ENCODE measurements around the gene ZBP1. TPM values are rescaled to one million over a fixed set of nuclear protein-coding genes. Genes with fewer than 3 reads are reported as not detected.

The ZBP1 gene
- total RNA-seq, 4 donors from 2014 or later = 0.08 to 1.7 (median 0.23) TPM

DNA sequence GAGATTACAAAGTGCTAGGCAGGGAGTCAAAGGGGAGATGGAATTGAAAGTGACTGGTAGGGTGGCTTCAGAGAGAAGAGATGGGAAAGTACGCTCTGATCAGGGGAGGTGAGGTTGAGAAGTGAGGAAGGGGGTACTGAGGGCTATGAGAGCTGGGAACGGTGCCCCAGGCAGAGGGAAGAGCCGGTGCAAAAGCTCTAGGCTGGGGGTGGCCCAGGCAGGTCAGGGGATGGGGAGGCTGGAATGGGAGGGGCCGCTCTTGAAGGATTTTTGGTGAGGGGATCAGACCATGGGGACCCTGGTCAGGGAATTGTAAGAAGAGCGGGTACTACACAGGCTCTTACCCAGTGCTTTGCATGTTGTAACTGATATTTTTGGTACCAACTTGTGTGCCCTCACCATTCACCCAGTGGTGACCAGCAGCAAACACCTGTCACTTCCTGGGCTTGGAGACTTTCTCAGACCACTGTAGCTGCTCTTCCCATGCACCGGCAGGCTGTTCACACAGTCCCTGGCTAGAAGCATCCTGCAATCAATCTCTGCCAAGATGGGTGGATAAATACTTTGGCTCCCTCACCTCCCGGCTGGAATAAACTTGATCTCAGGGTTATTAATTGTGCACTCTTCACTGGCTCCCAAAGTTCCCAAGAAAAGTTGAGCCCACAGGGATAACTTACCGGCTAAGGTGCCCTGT is 35.3 kb downstream of the ZBP1 start:
- peaks cover 0 to 28% (median 0%) of the 10 kb centered on the region in 4 donors for H3K27me3 ChIP-seq
- no peak for TF ChIP-seq POLR2A (IDR thresholded peaks at IDR 0.05)
- TF ChIP-seq, protein P1, sequence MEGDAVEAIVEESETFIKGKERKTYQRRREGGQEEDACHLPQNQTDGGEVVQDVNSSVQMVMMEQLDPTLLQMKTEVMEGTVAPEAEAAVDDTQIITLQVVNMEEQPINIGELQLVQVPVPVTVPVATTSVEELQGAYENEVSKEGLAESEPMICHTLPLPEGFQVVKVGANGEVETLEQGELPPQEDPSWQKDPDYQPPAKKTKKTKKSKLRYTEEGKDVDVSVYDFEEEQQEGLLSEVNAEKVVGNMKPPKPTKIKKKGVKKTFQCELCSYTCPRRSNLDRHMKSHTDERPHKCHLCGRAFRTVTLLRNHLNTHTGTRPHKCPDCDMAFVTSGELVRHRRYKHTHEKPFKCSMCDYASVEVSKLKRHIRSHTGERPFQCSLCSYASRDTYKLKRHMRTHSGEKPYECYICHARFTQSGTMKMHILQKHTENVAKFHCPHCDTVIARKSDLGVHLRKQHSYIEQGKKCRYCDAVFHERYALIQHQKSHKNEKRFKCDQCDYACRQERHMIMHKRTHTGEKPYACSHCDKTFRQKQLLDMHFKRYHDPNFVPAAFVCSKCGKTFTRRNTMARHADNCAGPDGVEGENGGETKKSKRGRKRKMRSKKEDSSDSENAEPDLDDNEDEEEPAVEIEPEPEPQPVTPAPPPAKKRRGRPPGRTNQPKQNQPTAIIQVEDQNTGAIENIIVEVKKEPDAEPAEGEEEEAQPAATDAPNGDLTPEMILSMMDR (IDR thresholded peaks at IDR 0.05) = no peak
- intact Hi-C loops (cut with DNase I) = no loop called here

DNA sequence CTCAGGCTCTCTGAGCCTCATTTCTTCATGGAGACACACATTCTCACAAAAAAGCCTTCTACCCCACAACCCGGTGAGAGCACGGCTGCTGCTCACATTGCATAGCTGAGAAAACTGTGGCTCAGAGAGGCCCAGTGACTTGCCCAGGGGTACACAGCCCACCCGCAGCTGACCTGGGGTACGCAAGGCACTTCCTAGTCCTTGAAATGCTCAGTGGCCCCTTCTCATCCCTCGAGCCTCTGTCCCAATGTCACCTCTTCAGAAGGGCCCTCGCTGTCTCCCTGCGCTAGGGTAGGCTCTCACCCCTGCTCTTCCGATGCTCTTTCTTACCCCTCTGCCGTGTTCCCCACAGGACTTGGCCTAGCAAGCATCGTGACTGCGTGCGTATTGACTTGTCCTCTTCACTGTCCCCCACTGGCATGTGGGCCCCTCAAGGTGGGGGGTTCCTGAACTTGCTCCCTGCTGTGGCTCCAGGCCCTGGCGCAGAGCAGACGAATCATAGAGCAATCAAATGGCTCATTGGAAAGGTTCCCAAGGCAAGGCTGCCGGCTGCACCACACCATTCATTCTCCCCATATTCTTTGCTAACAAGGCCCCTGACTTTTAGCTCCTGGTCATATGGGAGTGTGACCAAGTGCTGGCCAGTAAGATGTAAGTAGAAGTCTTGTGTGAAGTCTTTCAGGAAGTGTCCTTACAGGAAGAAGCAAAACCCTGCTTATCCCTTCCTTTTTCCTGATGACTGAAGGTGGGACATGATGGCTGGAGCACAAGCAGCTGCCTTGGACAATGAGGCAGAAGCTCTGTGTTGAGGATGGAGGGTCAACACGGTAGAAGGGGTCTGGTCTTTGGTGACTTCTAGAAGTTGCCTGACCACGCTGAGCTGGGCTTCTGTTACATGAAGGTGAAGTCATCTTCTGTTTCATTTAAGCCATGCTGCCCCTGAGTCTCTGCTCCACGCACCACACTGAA is 36.7 kb downstream of the ZBP1 start:
- TF ChIP-seq, protein P1 (IDR thresholded peaks at IDR 0.05) = no peak
- no peak for TF ChIP-seq POLR2A (IDR thresholded peaks at IDR 0.05)
- no peak for DNase-seq
- Histone ChIP-seq H3K9me3 (peaks cover 0 to 8% (median 7%) of the 10 kb centered on the region in 3 donors), H3K27me3 (peaks cover 0 to 41% (median 0%) of the 10 kb centered on the region in 4 donors), H3K4me3 (no peak overlapping the region), H3K36me3 (no peaks in the 10 kb centered on the region), H3K4me1 (peaks cover 4 to 50% (median 14%) of the 10 kb centered on the region in 3 donors), H3K27ac (peak overlapping the region; percentile 3 to 88 (median 62))
- intact Hi-C loops (cut with DNase I) = no loop called here
- WGBS, 2 donors = 85 to 90% methylated on average over 15 to 18 of the region's 18 CpGs

More for the DNA sequence above, 35.3 kb downstream of the ZBP1 start:
- H3K9me3 ChIP-seq = peaks cover 0 to 8% (median 7%) of the 10 kb centered on the region in 3 donors
- no peak overlapping the region for H3K4me3 ChIP-seq
- WGBS, 2 donors = 63 to 65% methylated on average over 8 of the region's 8 CpGs
- DNase-seq = no peak
- peaks cover 4 to 47% (median 14%) of the 10 kb centered on the region in 3 donors for H3K4me1 ChIP-seq
- H3K27ac ChIP-seq = no peak overlapping the region
- no peaks in the 10 kb centered on the region for H3K36me3 ChIP-seq

DNA sequence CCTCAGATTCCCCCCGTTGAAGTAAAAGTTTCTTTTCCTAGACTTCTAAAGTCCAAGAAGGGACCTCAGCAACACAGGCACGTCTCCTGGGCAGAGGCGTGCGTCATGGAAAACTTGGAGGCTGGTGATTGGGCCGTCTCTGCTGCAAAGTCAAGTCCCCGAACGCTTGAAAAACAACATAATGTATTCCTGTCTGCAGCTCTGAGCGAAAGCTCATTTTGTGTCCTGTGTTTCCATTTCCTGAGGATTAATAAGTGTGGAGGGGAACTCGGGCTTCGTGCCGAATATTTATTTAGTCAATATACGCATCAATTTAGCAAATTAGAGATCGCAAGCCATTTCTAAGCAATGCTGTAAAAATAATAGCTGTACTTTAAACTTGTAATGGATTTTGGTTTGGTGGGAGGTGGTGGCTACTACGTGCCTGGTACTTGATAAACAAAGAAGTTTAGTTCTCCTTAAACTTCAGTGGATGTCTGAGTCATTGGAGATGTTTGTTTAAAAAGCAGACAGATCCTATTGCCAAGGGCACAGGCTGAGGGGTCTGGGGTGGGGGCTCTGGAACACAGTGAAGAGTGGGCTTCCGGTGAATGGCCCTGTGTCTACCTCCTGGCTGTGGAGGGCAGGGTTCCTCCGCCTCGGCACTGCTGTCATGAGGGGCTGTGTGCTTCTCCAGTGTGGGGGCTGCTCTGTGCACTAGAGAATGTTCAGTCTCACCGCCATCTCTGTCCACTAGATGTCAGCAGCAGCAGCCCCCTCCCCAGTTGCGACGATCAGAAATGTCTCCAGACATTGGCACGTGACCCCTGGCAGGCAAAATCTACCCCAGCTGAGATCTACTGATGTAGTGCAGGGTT is 37.6 kb downstream of the ZBP1 start:
- WGBS, 2 donors = 37 to 51% methylated on average over 15 to 20 of the region's 21 CpGs
- H3K36me3 ChIP-seq = no peaks in the 10 kb centered on the region
- H3K27me3 ChIP-seq = peaks cover 0 to 51% (median 0%) of the 10 kb centered on the region in 4 donors
- TF ChIP-seq POLR2A (IDR thresholded peaks at IDR 0.05) = no peak
- TF ChIP-seq, protein P1 (IDR thresholded peaks at IDR 0.05) = peak in 4 of 6 experiments; percentile 6 to 23 (median 20)
- peaks cover 0 to 5% (median 4%) of the 10 kb centered on the region in 3 donors for H3K9me3 ChIP-seq
- H3K4me3 ChIP-seq = peak overlapping the region in 1 of 4 donors; percentile 35
- peaks cover 4 to 50% (median 14%) of the 10 kb centered on the region in 3 donors for H3K4me1 ChIP-seq
- H3K27ac ChIP-seq = peak overlapping the region; percentile 54 to 88 (median 76)
- DNase-seq = no peak
- intact Hi-C loops (cut with DNase I) = no loop called here

DNA sequence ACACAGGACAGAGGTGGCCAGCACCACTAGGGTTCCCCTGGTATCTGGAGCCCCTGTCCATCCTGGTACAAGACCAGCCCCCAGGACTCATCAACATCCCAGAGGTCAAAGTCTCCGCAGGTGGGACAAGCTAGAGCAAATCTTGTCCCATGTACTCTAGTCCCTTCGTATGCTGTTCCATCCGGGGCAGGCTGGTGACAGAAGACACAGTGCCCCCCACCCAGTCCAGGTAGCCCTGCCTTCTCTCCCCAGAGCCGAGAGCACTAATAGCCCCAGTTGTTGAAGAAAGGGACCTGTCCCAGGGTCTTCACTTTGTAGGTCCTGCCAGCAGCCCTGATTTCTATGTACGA is 38.2 kb downstream of the ZBP1 start:
- no peak for TF ChIP-seq POLR2A (IDR thresholded peaks at IDR 0.05)
- TF ChIP-seq, protein P1 (IDR thresholded peaks at IDR 0.05) = no peak
- DNase-seq = no peak
- Histone ChIP-seq H3K4me3 (peak overlapping the region in 1 of 4 donors; percentile 35), H3K27me3 (peaks cover 0 to 54% (median 0%) of the 10 kb centered on the region in 4 donors), H3K4me1 (peaks cover 4 to 50% (median 14%) of the 10 kb centered on the region in 3 donors), H3K27ac (peak overlapping the region; percentile 54 to 88 (median 76)), H3K9me3 (no peaks in the 10 kb centered on the region), H3K36me3 (no peaks in the 10 kb centered on the region)
- intact Hi-C loops (cut with DNase I) = no loop called here
- 67 to 74% methylated on average over 1 to 3 of the region's 5 CpGs for WGBS, 2 donors
